ENCODE measurements around the gene ZSCAN5A. TPM values are rescaled to one million over a fixed set of nuclear protein-coding genes. Genes with fewer than 3 reads are reported as not detected.
"Not testable (repeated sequence)": the region's sequence is repeated elsewhere in the genome, so short reads cannot be mapped to it uniquely, and the experiment has no call there.

Gene ZSCAN5A
- polyA plus RNA-seq, 1 donor, result 8.1 TPM

GRCh38 chr19:56312787-56313657, 1.6 kb downstream of the ZSCAN5A start:
- no peak for DNase-seq

GRCh38 chr19:56312342-56312741, 2.3 kb downstream of the ZSCAN5A start:
- no peak for DNase-seq

GRCh38 chr19:56310462-56310861, 4.2 kb downstream of the ZSCAN5A start:
- DNase-seq, result no peak

GRCh38 chr19:56309511-56310185, 5.0 kb downstream of the ZSCAN5A start:
- DNase-seq, result no peak

GRCh38 chr19:56308792-56309191, 5.8 kb downstream of the ZSCAN5A start:
- no peak for DNase-seq

- not testable (repeated sequence) for DNase-seq
Measured at GRCh38 chr19:56307062-56307461, 7.6 kb downstream of the ZSCAN5A start.

GRCh38 chr19:56306016-56306415, 8.6 kb downstream of the ZSCAN5A start:
- no peak for DNase-seq

- DNase-seq, result no peak
Measured at GRCh38 chr19:56304243-56304642, 10.4 kb downstream of the ZSCAN5A start.

GRCh38 chr19:56301886-56302620, 12.6 kb downstream of the ZSCAN5A start:
- no peak for DNase-seq

GRCh38 chr19:56301155-56301554, 13.5 kb downstream of the ZSCAN5A start:
- no peak for DNase-seq

GRCh38 chr19:56299688-56300087, 15.0 kb downstream of the ZSCAN5A start:
- no peak for DNase-seq

- DNase-seq, result no peak
Measured at GRCh38 chr19:56297010-56297409, 17.6 kb downstream of the ZSCAN5A start.

- no peak for DNase-seq
Measured at GRCh38 chr19:56295531-56296455, 18.8 kb downstream of the ZSCAN5A start.

GRCh38 chr19:56294549-56294948, 20.1 kb downstream of the ZSCAN5A start:
- DNase-seq, result no peak

- no peak for DNase-seq
Measured at GRCh38 chr19:56291867-56292266, 22.8 kb downstream of the ZSCAN5A start.

GRCh38 chr19:56290104-56290503, 24.5 kb downstream of the ZSCAN5A start:
- DNase-seq, result no peak

GRCh38 chr19:56284746-56285145, 29.9 kb downstream of the ZSCAN5A start:
- DNase-seq, result no peak

GRCh38 chr19:56282809-56283208, 31.8 kb downstream of the ZSCAN5A start:
- DNase-seq, result no peak

GRCh38 chr19:56273563-56274117, 41.0 kb downstream of the ZSCAN5A start:
- DNase-seq, result no peak

GRCh38 chr19:56272161-56272798, 42.4 kb downstream of the ZSCAN5A start, which contains the start of gene EDDM13:
Gene EDDM13 (plus strand): TSS chr19:56272748. CDS start chr19:56272835, 87 bp downstream.
- no peak for DNase-seq

- no peak for DNase-seq
Measured at GRCh38 chr19:56271151-56271550, 43.5 kb downstream of the ZSCAN5A start.
